ENCODE measurements around the gene RASSF5. TPM values are rescaled to one million over a fixed set of nuclear protein-coding genes. Genes with fewer than 3 reads are reported as not detected.
A peak's percentile ranks its signal among the peaks of the same experiment; 100 is the strongest.

RASSF5 gene
- total and polyA plus RNA-seq, 2 donors from 2014 or later = 2.4 to 18.8 TPM

DNA sequence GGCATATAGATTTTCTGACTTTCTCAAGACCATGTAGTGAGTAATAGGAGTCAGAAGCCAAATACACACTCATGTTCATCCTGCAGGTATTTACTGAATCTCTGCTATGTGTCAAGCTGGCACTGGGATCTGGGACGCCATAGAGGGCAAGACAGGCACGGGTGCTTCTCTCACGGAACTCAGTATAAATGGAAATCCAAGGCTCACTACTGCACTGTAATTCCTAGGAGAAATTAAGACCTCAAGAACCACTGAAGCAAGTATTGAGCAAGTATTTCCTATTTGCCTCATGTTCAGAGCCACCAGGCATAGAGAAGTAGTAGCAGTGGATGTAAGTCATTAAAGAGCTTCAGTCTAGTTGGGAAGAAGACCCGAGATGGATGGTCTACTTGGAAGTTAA is 66.0 kb downstream of the RASSF5 start:
- FAIRE-seq (no peak), DNase-seq (no peak)
- Histone ChIP-seq H3K4me3 (ENCODE audit: low read length in 3 of 3) (no peak overlapping the region), H3K9ac (ENCODE audit: low read length in 3 of 3) (no peak overlapping the region), H3K27ac (ENCODE audit: low read depth in 2 of 2, low read length in 2 of 2) (no peak overlapping the region), H3K36me3 (ENCODE audit: control insufficient read depth in 2 of 3, insufficient read depth in 3 of 3, low read length in 3 of 3) (no peaks in the 10 kb centered on the region), H3K9me3 (ENCODE audit: control insufficient read depth in 2 of 3, insufficient read depth in 1 of 3, low read length in 3 of 3) (no peaks in the 10 kb centered on the region), H3K27me3 (ENCODE audit: control insufficient read depth, insufficient read depth, low read length) (no peaks in the 10 kb centered on the region), H3K4me1 (ENCODE audit: control insufficient read depth in 2 of 3, insufficient read depth in 2 of 3, low read depth in 1 of 3, low read length in 3 of 3) (peaks cover 0 to 6% (median 0%) of the 10 kb centered on the region in 3 donors)
- intact Hi-C loops (cut with DNase I) = no loop called here
- TF ChIP-seq, protein P1, sequence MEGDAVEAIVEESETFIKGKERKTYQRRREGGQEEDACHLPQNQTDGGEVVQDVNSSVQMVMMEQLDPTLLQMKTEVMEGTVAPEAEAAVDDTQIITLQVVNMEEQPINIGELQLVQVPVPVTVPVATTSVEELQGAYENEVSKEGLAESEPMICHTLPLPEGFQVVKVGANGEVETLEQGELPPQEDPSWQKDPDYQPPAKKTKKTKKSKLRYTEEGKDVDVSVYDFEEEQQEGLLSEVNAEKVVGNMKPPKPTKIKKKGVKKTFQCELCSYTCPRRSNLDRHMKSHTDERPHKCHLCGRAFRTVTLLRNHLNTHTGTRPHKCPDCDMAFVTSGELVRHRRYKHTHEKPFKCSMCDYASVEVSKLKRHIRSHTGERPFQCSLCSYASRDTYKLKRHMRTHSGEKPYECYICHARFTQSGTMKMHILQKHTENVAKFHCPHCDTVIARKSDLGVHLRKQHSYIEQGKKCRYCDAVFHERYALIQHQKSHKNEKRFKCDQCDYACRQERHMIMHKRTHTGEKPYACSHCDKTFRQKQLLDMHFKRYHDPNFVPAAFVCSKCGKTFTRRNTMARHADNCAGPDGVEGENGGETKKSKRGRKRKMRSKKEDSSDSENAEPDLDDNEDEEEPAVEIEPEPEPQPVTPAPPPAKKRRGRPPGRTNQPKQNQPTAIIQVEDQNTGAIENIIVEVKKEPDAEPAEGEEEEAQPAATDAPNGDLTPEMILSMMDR (IDR thresholded peaks at IDR 0.05; ENCODE audit: borderline replicate concordance, extremely low read depth, insufficient read depth) = no peak

DNA sequence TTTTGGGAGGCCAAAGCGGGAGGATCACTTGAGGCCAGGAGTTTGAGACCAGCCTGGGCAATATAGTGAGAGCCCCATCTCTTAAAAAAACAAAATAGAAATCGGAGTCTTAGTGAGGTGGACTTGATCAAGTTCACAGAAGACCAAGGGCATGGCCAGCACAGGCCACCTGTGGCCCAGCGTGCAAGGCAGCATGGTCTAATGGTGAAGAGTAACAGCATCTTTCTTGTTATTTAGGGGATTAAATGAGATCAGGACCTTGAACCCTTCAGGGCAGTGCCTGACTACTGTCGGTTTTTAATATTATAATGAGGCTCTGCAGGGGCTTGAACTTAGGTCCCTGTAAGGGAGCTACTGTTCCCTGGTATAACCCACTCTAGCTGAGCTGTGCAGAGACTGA is 66.4 kb downstream of the RASSF5 start:
- no peak for FAIRE-seq
- H3K4me3 ChIP-seq (ENCODE audit: low read length in 3 of 3) = no peak overlapping the region
- no peaks in the 10 kb centered on the region for H3K9me3 ChIP-seq (ENCODE audit: control insufficient read depth in 2 of 3, insufficient read depth in 1 of 3, low read length in 3 of 3)
- H3K4me1 ChIP-seq (ENCODE audit: control insufficient read depth in 2 of 3, insufficient read depth in 2 of 3, low read depth in 1 of 3, low read length in 3 of 3) = peaks cover 0 to 6% (median 0%) of the 10 kb centered on the region in 3 donors
- DNase-seq = no peak
- no peak overlapping the region for H3K27ac ChIP-seq (ENCODE audit: low read depth in 2 of 2, low read length in 2 of 2)
- H3K9ac ChIP-seq (ENCODE audit: low read length in 3 of 3) = no peak overlapping the region
- intact Hi-C loops (cut with DNase I) = no loop called here
- H3K27me3 ChIP-seq (ENCODE audit: control insufficient read depth, insufficient read depth, low read length) = no peaks in the 10 kb centered on the region
- no peaks in the 10 kb centered on the region for H3K36me3 ChIP-seq (ENCODE audit: control insufficient read depth in 2 of 3, insufficient read depth in 3 of 3, low read length in 3 of 3)
- TF ChIP-seq, protein P1 (IDR thresholded peaks at IDR 0.05; ENCODE audit: borderline replicate concordance, extremely low read depth, insufficient read depth) = no peak

DNA sequence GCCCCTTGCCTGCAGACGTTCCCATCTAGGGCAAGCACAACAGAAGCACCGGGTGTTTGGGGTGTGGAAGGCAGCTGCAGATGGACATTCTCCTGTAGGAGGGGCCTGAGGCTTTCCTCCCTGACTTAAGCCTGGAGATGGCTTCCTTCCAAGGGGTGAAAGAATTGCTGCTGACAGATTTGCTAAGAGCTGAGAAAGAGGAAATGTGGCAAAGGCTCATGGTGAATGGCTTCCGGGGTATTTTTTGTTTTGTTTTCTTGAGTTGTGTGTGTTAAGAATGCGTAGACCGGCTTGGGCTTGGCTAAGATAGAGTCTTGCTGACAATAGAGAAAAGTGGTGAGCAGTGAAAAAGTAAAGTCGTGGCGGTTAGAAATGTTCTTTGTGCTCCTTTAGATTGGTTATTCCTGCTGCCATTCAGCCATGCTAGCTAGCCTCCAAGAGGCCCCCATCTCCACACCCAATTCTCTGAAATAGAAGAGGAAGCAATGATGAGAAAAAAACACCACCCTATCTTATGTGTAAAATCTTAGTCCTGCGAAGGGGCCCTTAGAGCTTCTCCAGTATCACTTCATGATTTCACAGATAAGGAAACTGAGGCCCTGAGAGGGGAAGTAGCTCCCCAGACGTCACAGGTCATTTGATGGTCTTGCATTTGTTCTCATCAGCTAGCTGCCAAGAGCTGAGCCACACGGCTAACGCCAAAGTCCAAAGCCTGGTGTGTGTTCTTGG is 68.0 kb downstream of the RASSF5 start:
- peaks cover 0 to 6% (median 0%) of the 10 kb centered on the region in 3 donors for H3K4me1 ChIP-seq (ENCODE audit: control insufficient read depth in 2 of 3, insufficient read depth in 2 of 3, low read depth in 1 of 3, low read length in 3 of 3)
- DNase-seq (peak in 1 of 5 donors; percentile 88), FAIRE-seq (no peak)
- intact Hi-C loops (cut with DNase I) = no loop called here
- peak overlapping the region in 1 of 2 donors; percentile 49 for H3K27ac ChIP-seq (ENCODE audit: low read depth in 2 of 2, low read length in 2 of 2)
- no peak overlapping the region for H3K4me3 ChIP-seq (ENCODE audit: low read length in 3 of 3)
- H3K27me3 ChIP-seq (ENCODE audit: control insufficient read depth, insufficient read depth, low read length) = no peaks in the 10 kb centered on the region
- no peaks in the 10 kb centered on the region for H3K36me3 ChIP-seq (ENCODE audit: control insufficient read depth in 2 of 3, insufficient read depth in 3 of 3, low read length in 3 of 3)
- H3K9ac ChIP-seq (ENCODE audit: low read length in 3 of 3) = no peak overlapping the region
- TF ChIP-seq, protein P1 (IDR thresholded peaks at IDR 0.05; ENCODE audit: borderline replicate concordance, extremely low read depth, insufficient read depth) = no peak
- H3K9me3 ChIP-seq (ENCODE audit: control insufficient read depth in 2 of 3, insufficient read depth in 1 of 3, low read length in 3 of 3) = no peaks in the 10 kb centered on the region

Data from kidney (tissue), 14 donors.